GM21381 (cell line): ENCODE data around the gene TBC1D12.
"Not testable (repeated sequence)": the region's sequence is repeated elsewhere in the genome, so short reads cannot be mapped to it uniquely, and the experiment has no call there.

Experiments
- ATAC-seq: cut with Tn5 transposase; IDR thresholded peaks from one replicate; pipeline ENCODE4 v1.9.1; 2021; ENCODE audit warnings: mild to moderate bottlenecking, moderate library complexity; ENCODE audit not compliant: unreplicated experiment

TBC1D12 gene

GRCh38 chr10:94533027-94533426, 130.7 kb downstream of the TBC1D12 start:
- ATAC-seq = no peak

- ATAC-seq = not testable (repeated sequence)
These were observed 139.9 kb downstream of the TBC1D12 start for GRCh38 chr10:94542282-94542681.

GRCh38 chr10:94545391-94546048, 143.2 kb downstream of the TBC1D12 start, which contains the start of gene HELLS:
Gene HELLS, plus strand, starts transcription at chr10:94545788. Its CDS starts 134 bp downstream, at chr10:94545922.
- ATAC-seq = peak; percentile 74

GRCh38 chr10:94546049-94546900, 143.9 kb downstream of the TBC1D12 start:
- peak; percentile 7 for ATAC-seq

- ATAC-seq = no peak
These were observed 144.5 kb downstream of the TBC1D12 start for GRCh38 chr10:94546901-94547185.

GRCh38 chr10:94549221-94549620, 146.9 kb downstream of the TBC1D12 start:
- no peak for ATAC-seq

- not testable (repeated sequence) for ATAC-seq
These were observed 165.5 kb downstream of the TBC1D12 start for GRCh38 chr10:94567714-94568307.

- no peak for ATAC-seq
These were observed 168.7 kb downstream of the TBC1D12 start for GRCh38 chr10:94571081-94571480.

GRCh38 chr10:94571528-94571927, 169.2 kb downstream of the TBC1D12 start:
- ATAC-seq = no peak

- ATAC-seq = no peak
These were observed 176.4 kb downstream of the TBC1D12 start for GRCh38 chr10:94578790-94579189.

- ATAC-seq = no peak
These were observed 180.8 kb downstream of the TBC1D12 start for GRCh38 chr10:94583124-94583523.
